HepG2 (cell line): Measurements from ENCODE around the gene DAGLB. TPM values are rescaled to one million over a fixed set of nuclear protein-coding genes. Genes with fewer than 3 reads are reported as not detected.
A peak's percentile ranks its signal among the peaks of the same experiment; 100 is the strongest.

Experiments used
- ATF1 ChIP-seq: IDR thresholded peaks from 2 replicates; pipeline ENCODE4 v1.6.1; 2016; ENCODE audit warnings: mild to moderate bottlenecking, control low read depth
- CENPX ChIP-seq: sonication (generic); formaldehyde crosslinking; IDR thresholded peaks from 2 replicates; pipeline ENCODE4 v1.9.0; 2021; ENCODE audit warnings: mild to moderate bottlenecking, missing genetic modification reagents, moderate library complexity
- EED ChIP-seq: sonication (generic); formaldehyde crosslinking; IDR thresholded peaks from 2 replicates; pipeline ENCODE4 v1.5.0; 2020; ENCODE audit warnings: mild to moderate bottlenecking, missing genetic modification reagents
- JUND ChIP-seq: sonication (generic); formaldehyde crosslinking; IDR thresholded peaks from 2 replicates; pipeline ENCODE4 v1.8.0; 2022; ENCODE audit warnings: mild to moderate bottlenecking, missing genetic modification reagents
- MTA3 ChIP-seq: sonication (generic); formaldehyde crosslinking; IDR thresholded peaks from 2 replicates; pipeline ENCODE4 v1.4.0; 2020; ENCODE audit warnings: missing genetic modification reagents
- SP1 ChIP-seq, 2 experiments: fragments of 450-650 bp in 1 of 2; sonication (generic) in 1 of 2; formaldehyde crosslinking in 1 of 2; IDR thresholded peaks; 2 replicates each; pipeline versions ENCODE4 v1.4.0 to v1.6.1; 2016 to 2020; ENCODE audit warnings: missing genetic modification reagents in 1 of 2
- SRY ChIP-seq: sonication (generic); formaldehyde crosslinking; IDR thresholded peaks from 2 replicates; pipeline ENCODE4 v1.8.0; 2022; ENCODE audit warnings: mild to moderate bottlenecking, missing genetic modification reagents
- SSRP1 ChIP-seq: IDR thresholded peaks from 2 replicates; pipeline ENCODE4 v1.6.1; 2016; ENCODE audit warnings: control low read depth
- TERF1 ChIP-seq: sonication (generic); formaldehyde crosslinking; IDR thresholded peaks from 2 replicates; pipeline ENCODE4 v1.8.0; 2022; ENCODE audit warnings: mild to moderate bottlenecking, missing genetic modification reagents, moderate library complexity
- TP53 ChIP-seq: sonication (generic); formaldehyde crosslinking; conservative IDR thresholded peaks from 2 replicates; pipeline ENCODE4 v1.4.0; 2020; ENCODE audit warnings: missing genetic modification reagents
- ZBTB1 ChIP-seq: sonication (generic); formaldehyde crosslinking; IDR thresholded peaks from 2 replicates; pipeline ENCODE4 v1.4.0; 2020; ENCODE audit warnings: missing genetic modification reagents, borderline replicate concordance
- ZFP1 ChIP-seq: IDR thresholded peaks from 2 replicates; pipeline ENCODE4 v1.6.1; 2016
- ZHX2 ChIP-seq, 2 experiments: sonication (generic) in 1 of 2; formaldehyde crosslinking in 1 of 2; IDR thresholded peaks; 2 replicates each; pipeline versions ENCODE4 v1.6.1 to v1.9.0; 2014 to 2022; ENCODE audit warnings: antibody characterized with exemption in 1 of 2, borderline replicate concordance in 1 of 2, inconsistent platforms in 1 of 2, low read depth in 1 of 2, missing genetic modification reagents in 1 of 2
- ZNF17 ChIP-seq: sonication (generic); formaldehyde crosslinking; IDR thresholded peaks from 2 replicates; pipeline ENCODE4 v1.5.0; 2020; ENCODE audit warnings: mild to moderate bottlenecking, missing genetic modification reagents
- ZNF263 ChIP-seq: sonication (generic); formaldehyde crosslinking; IDR thresholded peaks from 2 replicates; pipeline ENCODE4 v1.4.0; 2020; ENCODE audit warnings: missing genetic modification reagents
- ZNF3 ChIP-seq: IDR thresholded peaks from 2 replicates; pipeline ENCODE4 v1.7.0; 2017; ENCODE audit warnings: inconsistent platforms
- ZNF34 ChIP-seq: sonication (generic); formaldehyde crosslinking; IDR thresholded peaks from 2 replicates; pipeline ENCODE4 v1.4.0; 2020; ENCODE audit warnings: mild to moderate bottlenecking, missing genetic modification reagents, borderline replicate concordance
- polyA plus RNA-seq, 8 experiments: library from polyadenylated mRNA; depleted of rRNA in 3 of 8; stranded (reverse) in 7 of 8; unstranded in 1 of 8; fragments of >200 nt; fragmentation: Illumina TruSeq in 4 of 8; extraction: Trizol in 4 of 8; gene quantifications; 2 replicates each; pipeline versions ENCODE4 v1.2.1 to v1.2.3, GENCODE V29; 2011 to 2016; ENCODE audit warnings: low read depth in 4 of 8, missing spikeins in 1 of 8, mixed read lengths in 1 of 8; ENCODE audit not compliant: insufficient read depth in 1 of 8
- total RNA-seq, 5 experiments: library from RNA; depleted of rRNA; stranded (reverse); fragments of >200 nt; fragmentation: Illumina TruSeq; extraction: Trizol; gene quantifications; 2 replicates each; pipeline ENCODE4 v1.2.3, GENCODE V29; 2016; ENCODE audit warnings: low read depth in 1 of 5

The DAGLB gene
- total and polyA plus RNA-seq, 2 of the 13 experiments (the other 11 are each of a cell fraction or from before 2014, with no cell fraction given): 7.9 to 9.8 TPM

GRCh38 chr7:6385110-6385781 is 62.5 kb downstream of the DAGLB start (continued):
- TF ChIP-seq ZHX2 (IDR thresholded peaks at IDR 0.05; ENCODE audit: low read depth) (no peak), ZHX2 (CRISPR knock-in tag; IDR thresholded peaks at IDR 0.05; ENCODE audit: borderline replicate concordance) (no peak), CENPX (no peak), ZBTB1 (CRISPR knock-in tag) (no peak), MTA3 (CRISPR knock-in tag) (no peak), SSRP1 (CRISPR knock-in tag) (0 out of 2 replicates have a peak, but pooled peaks have one; percentile 28), SP1 (IDR thresholded peaks at IDR 0.05) (no peak), SP1 (CRISPR knock-in tag; IDR thresholded peaks at IDR 0.05) (no peak), ZNF3 (no peak), SRY (CRISPR knock-in tag) (no peak), TERF1 (CRISPR knock-in tag) (no peak), ZNF34 (CRISPR knock-in tag) (no peak), JUND (peak; percentile 70; the same call in 1 of the 2 replicates), TP53 (CRISPR knock-in tag) (no peak), ZNF263 (CRISPR knock-in tag) (no peak), ZFP1 (CRISPR knock-in tag) (no peak), EED (CRISPR knock-in tag) (no peak), ATF1 (CRISPR knock-in tag) (no peak), ZNF17 (no peak)
